ENCODE results near the gene LRRC72.

DNA sequence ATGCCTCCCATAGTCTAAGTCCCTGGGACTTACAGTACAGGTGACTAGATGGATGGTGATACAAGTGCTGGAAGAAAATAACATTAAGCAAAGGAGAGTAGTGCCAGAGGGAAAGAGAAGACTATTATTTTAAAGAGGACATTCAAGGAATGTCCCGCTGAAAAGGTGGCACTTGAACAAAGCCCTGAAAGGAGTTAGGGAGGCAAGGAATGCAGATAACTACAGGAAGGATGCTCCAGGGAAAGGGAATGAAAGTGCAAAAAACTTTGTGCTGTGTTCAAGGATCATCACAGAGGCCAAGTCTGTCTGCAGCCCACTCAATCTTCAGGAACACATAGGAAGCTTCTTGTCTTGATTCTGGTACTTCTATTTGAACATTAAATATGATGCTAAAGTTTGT lies 104.0 kb downstream of the LRRC72 start:
- TF ChIP-seq, protein P1, sequence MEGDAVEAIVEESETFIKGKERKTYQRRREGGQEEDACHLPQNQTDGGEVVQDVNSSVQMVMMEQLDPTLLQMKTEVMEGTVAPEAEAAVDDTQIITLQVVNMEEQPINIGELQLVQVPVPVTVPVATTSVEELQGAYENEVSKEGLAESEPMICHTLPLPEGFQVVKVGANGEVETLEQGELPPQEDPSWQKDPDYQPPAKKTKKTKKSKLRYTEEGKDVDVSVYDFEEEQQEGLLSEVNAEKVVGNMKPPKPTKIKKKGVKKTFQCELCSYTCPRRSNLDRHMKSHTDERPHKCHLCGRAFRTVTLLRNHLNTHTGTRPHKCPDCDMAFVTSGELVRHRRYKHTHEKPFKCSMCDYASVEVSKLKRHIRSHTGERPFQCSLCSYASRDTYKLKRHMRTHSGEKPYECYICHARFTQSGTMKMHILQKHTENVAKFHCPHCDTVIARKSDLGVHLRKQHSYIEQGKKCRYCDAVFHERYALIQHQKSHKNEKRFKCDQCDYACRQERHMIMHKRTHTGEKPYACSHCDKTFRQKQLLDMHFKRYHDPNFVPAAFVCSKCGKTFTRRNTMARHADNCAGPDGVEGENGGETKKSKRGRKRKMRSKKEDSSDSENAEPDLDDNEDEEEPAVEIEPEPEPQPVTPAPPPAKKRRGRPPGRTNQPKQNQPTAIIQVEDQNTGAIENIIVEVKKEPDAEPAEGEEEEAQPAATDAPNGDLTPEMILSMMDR (IDR thresholded peaks at IDR 0.05; ENCODE audit: poor library complexity), result no peak
- no peak for TF ChIP-seq EZH2phosphoT487 (IDR thresholded peaks at IDR 0.05; ENCODE audit: low read depth, severe bottlenecking, unreplicated experiment)
- TF ChIP-seq EZH2 (IDR thresholded peaks at IDR 0.05; ENCODE audit: borderline replicate concordance), result no peak

All from hepatocyte (in vitro differentiated cells).